Left renal pelvis (tissue), 4 donors: ENCODE results near the gene OR4S1. TPM values are rescaled to one million over a fixed set of nuclear protein-coding genes. Genes with fewer than 3 reads are reported as not detected.
"Not testable (repeated sequence)": the region's sequence is repeated elsewhere in the genome, so short reads cannot be mapped to it uniquely, and the experiment has no call there.

Source experiments
- DNase-seq, 4 donors: peaks; one replicate each; pipeline ENCODE4 v3.0.0-alpha.2; 2013; ENCODE audit warnings: low read depth in 4 of 4, low spot score in 3 of 4
- polyA plus RNA-seq, 4 donors: library from polyadenylated mRNA; unstranded; fragments of 120-200 nt; gene quantifications; one replicate each; pipeline ENCODE4 v1.2.1, GENCODE V29; 2013; ENCODE audit not compliant: insufficient read length in 4 of 4

Gene OR4S1
- polyA plus RNA-seq: not detected

DNA sequence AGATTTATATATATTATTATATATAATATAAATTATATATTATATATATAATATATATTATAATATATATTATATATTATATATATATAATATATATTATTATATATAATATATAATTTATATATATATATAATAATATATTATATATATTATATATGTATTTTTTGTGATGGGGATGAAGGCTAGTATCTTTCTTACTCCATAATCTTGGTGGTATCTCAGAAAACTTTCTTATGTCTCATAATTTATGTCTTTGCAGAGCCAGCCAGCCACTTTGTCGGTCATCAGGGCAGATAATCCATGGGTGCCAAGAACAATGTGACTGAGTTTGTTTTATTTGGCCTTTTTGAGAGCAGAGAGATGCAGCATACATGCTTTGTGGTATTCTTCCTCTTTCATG lies at the start of gene OR4S1:
Gene OR4S1, plus strand, starts transcription at position 301 of the 400 bp plus-strand sequence. Its CDS starts 0 bp downstream, at position 301.
- no peak for DNase-seq

DNA sequence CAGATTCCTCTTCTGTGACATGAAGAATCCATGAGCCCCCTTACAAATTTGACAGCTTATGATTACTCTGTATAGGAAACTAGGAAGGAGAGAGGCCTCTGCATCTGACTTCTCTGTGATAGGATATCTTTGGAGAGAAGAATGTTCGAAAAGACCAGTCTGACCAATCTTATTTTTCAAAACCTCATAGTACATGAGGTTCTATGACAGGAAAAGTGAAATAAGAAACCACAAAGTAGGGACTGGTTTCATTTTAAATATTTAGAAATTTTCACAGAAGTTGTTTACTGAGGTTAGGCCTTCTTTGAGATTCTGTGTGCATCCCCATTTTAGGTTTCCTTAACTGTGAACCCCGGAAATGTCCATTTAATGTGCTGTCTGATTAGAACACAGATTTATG lies 44.4 kb upstream of the OR4S1 start:
- no peak for DNase-seq

DNA sequence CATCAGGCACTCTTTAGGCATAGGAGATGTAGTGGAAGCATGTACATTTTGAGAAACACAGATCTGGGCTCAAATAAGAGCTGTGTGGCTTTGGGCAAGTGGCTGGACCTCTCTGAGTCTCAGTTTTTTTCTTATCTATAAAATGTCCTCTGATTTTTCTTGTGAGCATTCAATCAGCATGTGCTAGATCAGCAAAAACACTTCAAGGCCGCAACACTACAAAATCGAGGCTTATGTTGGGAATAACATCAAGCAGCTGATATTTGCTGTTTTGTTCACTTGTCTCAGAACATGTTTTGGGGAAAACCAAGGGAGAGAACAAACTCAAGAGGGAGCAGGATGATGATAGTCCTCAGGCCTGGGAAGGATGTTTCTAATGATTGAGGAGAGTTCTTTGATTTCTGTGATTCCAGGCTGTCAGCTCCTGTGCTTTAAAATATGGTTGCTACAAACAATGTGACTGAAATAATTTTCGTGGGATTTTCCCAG lies 42.6 kb upstream of the OR4S1 start, which contains the start of gene OR4X1:
Gene OR4X1, plus strand, starts transcription at position 439 of the 489 bp plus-strand sequence. Its CDS starts 0 bp downstream, at position 439.
- no peak for DNase-seq

GRCh38 chr11:48270621-48271020 lies 35.4 kb upstream of the OR4S1 start:
- DNase-seq: no peak

GRCh38 chr11:48272606-48273005 lies 33.4 kb upstream of the OR4S1 start:
- no peak for DNase-seq

DNA sequence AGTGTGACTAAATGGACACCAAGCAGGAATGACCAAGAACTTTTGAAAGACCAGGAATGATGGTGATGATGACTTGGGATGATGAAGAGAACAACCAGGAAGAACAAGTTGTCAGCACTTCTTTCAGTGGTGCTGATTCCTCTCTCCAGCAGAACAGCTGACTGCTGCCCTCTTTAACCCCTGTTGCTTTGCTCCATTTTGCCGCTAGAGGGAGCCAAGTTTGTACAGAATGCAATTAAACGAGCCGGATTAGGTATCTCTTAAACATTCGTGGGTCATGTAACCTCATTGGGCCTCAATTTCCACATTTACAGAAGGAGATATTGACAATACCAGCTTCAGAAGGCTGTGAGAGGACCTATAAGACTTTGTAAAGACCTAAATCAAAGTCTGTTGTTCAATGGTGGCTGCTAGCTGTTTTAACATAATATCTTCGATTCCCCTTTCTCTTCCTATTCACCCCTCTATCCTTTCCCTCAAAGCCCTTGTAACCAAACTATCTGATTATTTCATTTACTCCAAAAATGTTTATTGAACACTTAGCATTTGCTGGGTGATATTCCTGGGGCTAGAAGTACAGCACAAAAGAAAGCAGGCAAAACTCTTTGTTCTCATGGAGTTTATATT lies 1.9 kb downstream of the OR4S1 start:
- peak; percentile 2 to 29 (median 10) for DNase-seq

- DNase-seq: not testable (repeated sequence)
Measured at GRCh38 chr11:48313590-48313989, 7.6 kb downstream of the OR4S1 start.

DNA sequence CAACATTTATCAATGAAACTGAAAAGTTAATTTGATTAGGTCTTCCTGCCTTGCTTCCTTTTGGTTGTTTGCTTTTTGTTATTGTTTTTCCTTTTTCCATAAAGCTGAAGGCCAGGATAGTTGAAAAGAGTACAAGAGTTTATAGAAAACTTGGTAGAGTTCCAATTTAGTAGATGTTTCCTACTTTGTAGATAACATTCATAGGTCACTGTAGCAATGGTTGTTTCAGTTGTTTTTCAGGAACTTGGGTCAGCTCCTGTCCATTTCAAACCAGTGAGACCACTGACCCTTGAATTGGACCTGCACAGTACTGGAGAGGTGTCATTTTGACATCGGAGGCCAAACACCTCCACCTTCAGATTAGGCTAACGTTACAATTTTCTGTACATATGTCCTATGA lies 13.8 kb downstream of the OR4S1 start:
- not testable (repeated sequence) for DNase-seq

DNA sequence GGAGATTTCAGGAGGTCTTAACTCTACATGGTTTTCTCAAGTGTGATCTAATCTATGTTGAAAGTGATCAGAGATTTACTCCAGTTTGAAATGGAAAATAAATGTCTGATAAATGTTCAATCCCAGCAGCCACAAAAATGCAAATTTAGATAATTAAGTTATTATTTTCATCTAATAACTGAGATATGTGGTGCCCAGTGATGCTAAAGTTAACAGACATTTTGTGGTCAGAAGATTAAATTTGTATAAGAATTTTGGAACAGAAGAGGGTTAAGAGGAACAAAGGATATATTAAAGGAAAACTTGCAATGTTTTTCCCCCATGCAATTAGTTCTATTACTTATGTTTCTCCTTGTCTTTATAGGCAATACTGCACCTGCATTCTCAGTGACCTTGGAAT lies 18.6 kb downstream of the OR4S1 start, which contains the start of gene OR4C3:
Gene OR4C3, plus strand, starts transcription at position 301 of the 400 bp plus-strand sequence. CDS start 102 bp downstream, outside the sequence.
- DNase-seq: not testable (repeated sequence)

DNA sequence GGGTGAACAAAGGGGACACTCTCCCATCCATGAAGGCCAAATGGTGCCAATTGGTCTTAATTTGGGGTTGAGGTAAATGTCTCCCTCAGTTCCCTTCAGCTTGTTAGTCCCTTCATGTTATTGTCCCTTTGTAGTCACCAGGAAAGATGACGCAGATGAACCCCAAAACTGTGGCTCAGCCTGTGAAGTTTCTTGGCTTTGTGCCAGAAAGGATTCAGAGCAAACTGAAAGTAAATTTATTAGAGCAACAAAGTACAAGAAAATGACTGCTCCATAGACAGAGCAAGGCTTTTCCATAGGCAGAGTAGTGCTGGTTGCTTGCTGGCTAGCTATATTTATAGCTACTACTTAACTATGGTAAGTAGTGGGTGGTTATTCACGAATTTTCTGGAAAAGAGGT lies 35.4 kb downstream of the OR4S1 start:
- DNase-seq: no peak

GRCh38 chr11:48342505-48342904 lies 36.5 kb downstream of the OR4S1 start:
- not testable (repeated sequence) for DNase-seq

GRCh38 chr11:48346286-48346685 lies 40.3 kb downstream of the OR4S1 start:
- not testable (repeated sequence) for DNase-seq

- DNase-seq: no peak
Measured at GRCh38 chr11:48354013-48354412, 48.0 kb downstream of the OR4S1 start.

DNA sequence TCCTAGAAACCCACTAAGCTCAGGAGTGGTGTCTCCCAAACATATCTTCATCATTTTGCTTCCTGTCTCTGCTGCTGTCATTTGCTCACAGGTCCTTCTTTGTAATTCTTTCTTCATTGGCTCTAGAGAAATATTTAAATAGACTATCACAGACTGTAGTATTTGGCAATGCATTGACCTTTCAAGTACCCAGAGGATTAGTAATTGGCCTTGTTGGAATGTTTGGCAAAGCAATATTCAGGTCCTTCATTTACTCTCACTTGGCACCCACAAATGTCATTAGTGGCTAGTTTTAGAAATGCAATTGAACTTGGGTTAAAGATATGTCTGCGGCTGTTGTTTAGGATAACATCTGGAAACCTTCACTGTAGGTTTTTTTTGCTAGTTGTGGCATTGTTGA lies 48.7 kb downstream of the OR4S1 start:
- DNase-seq: no peak

Other genes with a start within 250 kb of the OR4S1 start
- not detected for gene OR4B1, start 89.4 kb upstream of the OR4S1 start, polyA plus RNA-seq
- gene OR4X2, start 61.1 kb upstream of the OR4S1 start, polyA plus RNA-seq: not detected
- not detected for gene OR4X1, start 42.4 kb upstream of the OR4S1 start, polyA plus RNA-seq
- not detected for gene OR4C3, start 18.7 kb downstream of the OR4S1 start, polyA plus RNA-seq
- gene OR4C5, start 60.2 kb downstream of the OR4S1 start, polyA plus RNA-seq: not detected
- gene OR4A47, start 182.6 kb downstream of the OR4S1 start, polyA plus RNA-seq: not detected